ENCODE data around the gene SLC13A2.

SLC13A2 gene

DNA sequence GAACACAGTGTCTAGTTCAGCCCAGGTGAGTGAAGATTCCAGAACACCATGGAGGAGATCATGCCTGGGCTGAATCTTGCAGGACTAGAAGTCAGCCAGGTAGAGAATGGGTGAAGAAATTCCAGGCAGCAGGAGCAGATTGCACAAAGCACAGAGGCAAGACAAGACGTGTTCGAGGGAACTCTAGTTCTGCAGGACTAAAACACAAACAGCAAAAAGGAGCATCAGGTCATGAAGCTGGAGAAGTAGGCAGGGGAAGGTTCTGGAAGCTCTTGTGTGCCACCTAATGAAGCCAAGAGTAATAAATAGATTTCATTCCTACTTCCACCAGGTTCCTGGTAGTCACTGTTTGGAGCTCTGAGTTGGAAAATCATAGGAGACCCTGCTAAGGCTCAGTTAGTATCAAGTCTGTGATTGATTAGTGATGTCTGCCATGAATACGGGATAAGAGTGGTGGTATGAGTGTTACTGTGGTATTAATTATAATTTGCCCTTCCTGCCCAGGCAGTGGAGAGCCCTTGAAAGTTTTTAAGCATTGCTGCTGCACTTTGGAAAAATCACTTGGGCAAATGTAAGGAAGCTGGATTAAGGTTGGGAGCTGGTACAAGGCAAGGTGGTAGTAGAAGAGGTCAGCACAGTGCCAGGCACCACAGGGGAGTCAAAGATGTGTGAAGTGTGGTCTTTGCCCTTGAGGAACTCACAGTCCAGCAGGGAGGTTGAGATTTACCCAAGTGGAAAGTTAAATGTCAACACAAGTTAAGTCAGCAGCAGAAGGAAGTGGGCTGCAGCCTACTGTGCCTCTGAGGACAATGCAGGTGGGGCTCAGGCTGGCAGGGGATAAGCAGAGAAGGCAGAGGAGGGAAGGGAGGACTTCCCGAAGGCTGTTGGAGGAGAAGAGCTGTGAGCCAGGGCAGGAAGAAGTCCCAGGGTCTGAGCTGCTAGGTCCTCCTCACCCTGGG, 19.2 kb downstream of the SLC13A2 start:
- DNase-seq (ENCODE audit: low read depth) = peak; percentile 19

- peak; percentile 29 for DNase-seq (ENCODE audit: low read depth)
Measured at GRCh38 chr17:28493460-28493859, 20.0 kb downstream of the SLC13A2 start.

- peak; percentile 52 for DNase-seq (ENCODE audit: low read depth)
Measured at GRCh38 chr17:28494445-28495188, 21.2 kb downstream of the SLC13A2 start.

- no peak for DNase-seq (ENCODE audit: low read depth)
Measured at GRCh38 chr17:28495635-28496034, 22.2 kb downstream of the SLC13A2 start.

- DNase-seq (ENCODE audit: low read depth) = no peak
Measured at GRCh38 chr17:28497931-28498330, 24.5 kb downstream of the SLC13A2 start.

- no peak for DNase-seq (ENCODE audit: low read depth)
Measured at GRCh38 chr17:28498652-28499363, 25.4 kb downstream of the SLC13A2 start.

DNA sequence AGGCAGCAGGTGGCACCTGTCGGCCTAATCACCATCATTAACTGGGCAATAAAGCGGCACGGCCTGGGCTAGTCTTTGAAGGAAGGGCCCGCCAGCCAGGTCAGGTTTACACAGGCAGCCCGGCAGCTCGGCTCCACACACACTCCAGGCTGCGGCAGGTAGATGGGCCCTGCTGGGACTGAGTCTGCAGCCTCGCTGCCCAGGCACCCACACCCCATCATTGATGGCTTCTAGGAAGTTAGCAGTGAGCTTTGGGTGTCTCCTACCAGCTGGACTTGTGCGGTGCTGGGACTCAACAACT, 25.9 kb downstream of the SLC13A2 start:
- DNase-seq (ENCODE audit: low read depth) = no peak

DNA sequence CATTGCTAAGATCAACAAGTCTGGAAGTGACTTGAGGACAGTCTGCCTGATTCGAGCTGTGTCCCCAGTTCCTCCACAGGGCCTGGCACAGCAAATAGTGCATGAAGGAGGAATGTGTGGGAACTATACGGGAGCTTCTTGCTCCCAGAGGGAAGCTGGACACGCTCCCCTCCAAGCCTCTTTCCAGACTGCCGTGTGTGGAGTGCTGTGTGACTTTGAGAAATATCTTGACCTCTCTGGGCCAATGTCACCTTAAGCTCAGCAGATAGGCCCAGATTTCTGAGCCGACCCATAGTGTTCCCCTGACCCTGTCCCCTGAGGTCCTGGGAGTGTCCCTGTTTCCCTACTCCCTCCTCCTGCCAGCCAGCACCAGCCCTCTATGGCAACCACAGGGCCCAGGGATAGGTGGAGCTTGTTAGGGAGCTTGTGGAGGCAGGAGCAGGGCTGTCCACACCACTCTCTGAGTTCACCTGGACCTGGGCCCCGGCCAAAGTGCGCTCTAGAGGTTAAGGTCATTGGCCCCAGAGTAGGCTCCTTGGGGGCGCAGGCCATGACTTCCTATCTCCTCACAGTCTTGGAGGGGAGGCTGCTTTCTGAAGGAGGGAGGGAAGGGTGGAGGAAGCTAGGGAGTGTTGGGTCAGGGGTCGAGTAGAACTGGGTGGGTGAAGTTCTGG, 26.4 kb downstream of the SLC13A2 start:
- no peak for DNase-seq (ENCODE audit: low read depth)

DNA sequence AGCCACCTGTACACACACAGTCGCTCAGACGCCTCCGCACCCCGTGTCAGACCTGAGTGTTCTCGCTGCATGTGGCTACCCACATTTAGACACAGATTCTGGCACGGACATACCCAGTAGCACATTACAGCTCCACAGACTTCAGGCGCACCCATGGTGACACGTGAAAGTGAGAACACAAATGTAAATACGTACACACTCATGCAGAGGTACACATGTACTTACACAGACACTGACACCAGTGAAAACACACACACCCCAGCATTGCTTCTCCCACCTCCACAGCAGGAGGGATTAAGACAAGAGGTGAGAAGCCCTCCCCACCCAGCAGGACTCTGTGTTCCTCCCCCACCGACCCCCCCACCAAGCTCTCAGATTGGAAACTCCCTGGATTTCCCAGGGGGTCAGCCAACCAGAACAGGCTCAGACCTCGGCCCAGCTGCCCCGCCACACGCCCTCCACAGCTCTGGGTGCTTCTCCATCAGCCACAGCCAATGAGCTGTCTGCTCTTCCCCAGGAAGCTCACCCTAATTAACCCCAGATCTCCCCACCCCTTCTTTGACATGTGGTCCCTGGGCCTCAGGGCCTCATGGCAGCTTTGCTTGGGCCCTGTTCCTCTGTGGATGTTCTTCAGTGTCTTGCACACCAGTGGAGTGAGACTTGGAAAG, 27.4 kb downstream of the SLC13A2 start:
- DNase-seq (ENCODE audit: low read depth) = no peak

GRCh38 chr17:28501421-28502284, 28.2 kb downstream of the SLC13A2 start:
- no peak for DNase-seq (ENCODE audit: low read depth)

DNA sequence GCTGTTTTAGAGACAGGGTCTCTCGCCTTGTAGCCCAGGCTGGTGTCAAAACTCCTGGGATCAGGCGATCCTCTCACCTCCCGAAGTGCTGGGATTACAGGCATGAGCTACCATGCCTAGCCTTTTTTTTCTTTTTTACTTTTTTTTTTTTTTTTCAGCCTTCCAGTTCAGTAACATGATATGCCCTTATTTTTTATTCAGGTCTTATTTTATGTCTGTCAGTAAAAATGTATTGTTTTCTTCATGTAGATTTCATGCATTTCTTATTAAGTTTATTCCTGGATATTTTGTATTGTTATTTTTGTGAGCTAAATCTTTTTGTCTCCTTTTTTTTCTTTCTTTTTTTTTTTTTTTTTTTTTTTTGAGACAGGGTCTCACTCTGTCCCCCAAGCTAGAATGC, 30.0 kb downstream of the SLC13A2 start:
- DNase-seq (ENCODE audit: low read depth) = no peak

DNA sequence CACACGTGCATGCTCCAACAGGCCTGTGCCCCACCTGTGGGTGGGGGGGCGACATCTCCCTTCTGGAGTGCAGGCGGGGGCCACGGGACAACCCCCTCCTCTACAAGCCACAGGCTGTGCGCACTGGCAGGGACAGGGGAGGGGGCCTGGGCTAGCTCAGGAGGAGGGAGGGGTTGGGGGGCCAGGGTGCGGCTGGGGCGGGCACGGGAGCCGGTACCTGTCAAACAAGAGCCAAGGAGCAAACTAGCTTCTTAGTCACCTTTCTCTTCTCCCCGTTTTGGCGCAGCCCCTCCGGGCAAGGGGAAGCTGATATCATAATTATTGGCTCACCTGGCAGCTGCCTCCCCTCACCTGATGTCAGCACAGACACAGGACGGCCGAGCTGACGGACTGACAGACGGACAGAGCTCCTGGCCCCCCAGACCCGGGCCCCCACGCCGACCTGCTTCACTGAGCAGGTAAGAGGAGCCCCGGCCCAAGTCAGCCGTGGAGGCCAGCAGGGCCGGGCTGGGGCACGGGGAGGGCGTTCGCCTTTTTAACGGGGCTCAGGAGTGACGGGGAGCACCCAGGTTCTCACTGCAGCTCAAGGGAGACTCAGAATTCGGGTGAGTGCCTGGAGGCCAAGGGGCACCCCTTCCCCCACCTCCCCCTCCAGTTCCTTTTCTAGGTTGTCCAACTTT, 32.7 kb downstream of the SLC13A2 start, which contains the start of gene FOXN1:
TSS of gene FOXN1 (plus strand) at position 363 of the 680 bp plus-strand sequence. CDS start 17,622 bp downstream, outside the sequence.
- no peak for DNase-seq (ENCODE audit: low read depth)

DNA sequence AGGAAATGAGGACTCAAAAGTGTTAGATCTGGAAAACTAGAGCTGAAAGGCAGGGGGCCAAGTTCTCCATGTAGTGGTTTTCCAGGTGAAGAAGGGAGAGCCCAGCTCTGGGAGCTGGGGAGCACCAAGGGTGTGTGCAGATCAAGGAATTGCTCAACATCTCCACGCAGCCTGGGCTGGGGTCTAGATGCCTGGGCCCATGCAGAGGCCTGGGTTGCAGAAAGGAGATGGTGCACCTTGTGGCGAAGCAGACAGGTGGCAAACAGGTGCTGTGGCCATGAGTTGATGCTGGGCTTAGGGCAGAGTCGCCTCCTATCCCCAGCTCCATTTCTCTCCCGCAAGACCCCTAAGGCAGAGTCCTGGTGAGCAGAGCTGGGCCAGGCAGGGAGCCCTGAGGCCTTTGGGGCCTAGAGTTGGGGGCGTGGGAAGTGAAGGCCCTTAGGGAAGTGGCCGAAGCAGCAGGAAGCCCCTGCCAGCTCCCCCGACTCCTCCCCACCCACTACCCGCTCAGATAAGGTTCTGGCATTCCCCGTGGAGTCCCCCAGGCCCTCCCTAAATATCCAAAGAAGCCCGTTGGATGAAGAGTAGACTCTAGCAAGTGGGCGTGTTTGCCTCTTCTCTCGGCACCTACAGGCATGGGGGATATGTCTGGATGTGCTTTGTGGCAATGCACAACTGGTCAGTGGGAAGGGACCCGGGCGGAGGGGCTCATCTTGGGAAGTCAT, 33.5 kb downstream of the SLC13A2 start:
- DNase-seq (ENCODE audit: low read depth) = no peak

DNA sequence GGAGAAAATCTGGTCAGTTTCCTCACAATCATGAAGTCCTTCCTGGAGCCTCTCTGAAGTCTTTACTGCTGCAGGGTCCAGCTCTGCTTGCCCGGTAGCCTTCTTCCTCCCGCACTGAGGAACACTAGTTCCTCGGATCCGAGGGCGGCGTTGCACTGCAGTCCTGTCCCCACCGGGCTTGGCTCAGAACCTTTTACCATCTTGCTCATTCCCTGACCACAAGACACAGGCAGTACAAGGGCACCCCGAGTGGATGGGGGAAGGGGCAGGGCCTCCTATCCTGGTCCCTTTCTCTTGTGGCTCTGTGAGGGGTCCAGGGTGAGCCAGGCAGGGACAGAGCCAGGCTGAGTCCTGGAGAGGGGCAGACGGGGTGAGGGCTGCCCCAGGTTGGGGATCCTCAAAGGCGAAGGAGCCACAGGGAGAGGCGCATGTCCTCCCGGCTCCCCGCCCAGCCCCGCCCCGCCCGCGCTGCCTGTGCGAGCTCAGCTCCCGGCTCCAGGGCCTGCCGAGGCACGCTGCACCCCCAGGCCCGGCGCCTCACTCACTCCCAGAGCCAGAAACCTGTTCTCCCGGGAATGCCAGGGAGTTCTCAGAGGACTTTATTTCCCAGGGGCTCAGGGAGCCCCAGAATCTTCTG, 34.2 kb downstream of the SLC13A2 start:
- DNase-seq (ENCODE audit: low read depth) = no peak

DNA sequence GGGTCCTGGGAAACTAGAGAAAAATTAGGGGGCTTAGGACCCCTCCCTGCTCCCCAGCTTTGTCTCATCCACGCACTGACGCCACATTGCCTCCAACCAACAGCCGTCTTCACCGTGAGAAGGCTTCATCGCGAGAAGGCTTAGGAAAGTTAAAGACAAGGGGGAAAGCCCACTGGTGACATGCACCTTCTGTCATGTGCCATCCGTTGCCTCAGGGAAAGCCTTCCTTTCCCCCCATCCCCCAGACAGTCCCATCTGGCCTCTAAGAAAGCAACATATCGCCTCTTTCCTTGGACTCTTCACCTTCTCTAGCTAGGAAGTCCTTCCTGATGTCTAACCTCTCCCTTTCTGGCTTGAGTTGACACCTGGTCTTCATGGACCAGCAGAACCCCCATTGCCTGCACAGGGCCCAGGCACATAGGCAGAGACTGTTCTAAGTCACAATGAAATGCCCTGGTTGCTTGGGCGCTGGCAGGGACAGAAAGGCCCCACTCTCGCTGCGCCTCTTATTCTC, 34.8 kb downstream of the SLC13A2 start:
- DNase-seq (ENCODE audit: low read depth) = no peak

DNA sequence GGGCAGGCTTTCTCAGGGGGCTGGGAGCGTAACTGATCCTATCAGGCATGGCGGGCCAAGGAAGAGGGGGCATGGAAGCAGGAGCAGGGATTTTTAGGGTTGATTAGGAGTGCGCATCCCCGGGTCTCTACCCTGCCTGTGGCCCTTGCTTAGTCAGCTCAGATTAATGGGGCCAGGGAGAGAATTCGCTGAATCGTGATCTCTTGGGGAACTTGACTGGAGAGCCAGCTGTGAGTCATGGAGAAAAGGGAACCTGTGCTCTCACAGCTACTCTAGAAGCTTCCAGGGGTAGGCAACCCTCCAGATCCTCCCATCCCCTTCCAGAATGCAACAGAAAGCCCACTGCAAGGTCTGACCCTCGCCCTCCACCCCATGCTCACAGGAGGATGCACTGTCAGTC, 36.3 kb downstream of the SLC13A2 start:
- DNase-seq (ENCODE audit: low read depth) = peak; percentile 13

GRCh38 chr17:28511858-28512461, 38.5 kb downstream of the SLC13A2 start:
- no peak for DNase-seq (ENCODE audit: low read depth)

- no peak for DNase-seq (ENCODE audit: low read depth)
Measured at GRCh38 chr17:28513476-28513875, 40.0 kb downstream of the SLC13A2 start.

All from iris pigment epithelial cell (primary cell).